H1 (cell line): ENCODE measurements around the gene ELP6. TPM values are rescaled to one million over a fixed set of nuclear protein-coding genes. Genes with fewer than 3 reads are reported as not detected.

ENCODE experiments used
- CTCF ChIA-PET: fragments of 300-600 bp; sonication (Branson Sonifier 250); formaldehyde crosslinking; loops from one replicate; lab custom pipeline; 2021; ENCODE audit not compliant: partially characterized antibody; lab: Charles Lee
- POLR2A ChIA-PET: fragments of 300-600 bp; sonication (Branson Sonifier 250); formaldehyde crosslinking; loops from one replicate; lab custom pipeline; 2021; ENCODE audit warnings: inconsistent platforms; ENCODE audit not compliant: partially characterized antibody; lab: Charles Lee
- DNase-seq, 2 experiments: peaks; one replicate each; pipeline versions ENCODE4 v3.0.0 to v3.0.0-alpha.2; 2010 to 2022; ENCODE audit warnings: low spot score in 2 of 2, low read depth in 1 of 2, mixed read lengths in 1 of 2
- FAIRE-seq: peaks from 2 replicates; lab custom pipeline; 2011; peaks lifted over from hg19 to GRCh38; lab: Jason Lieb, UNC
- H2AFZ ChIP-seq: 2 replicates; pipeline ENCODE4 v1.8.1; 2012; ENCODE audit warnings: low read length, inconsistent platforms
- H2AK5ac ChIP-seq: 2 replicates; pipeline ENCODE4 v1.6.1; 2013; ENCODE audit warnings: low read depth, low read length
- H2BK120ac ChIP-seq: replicated peaks from 2 replicates; pipeline ENCODE3; 2013; ENCODE audit warnings: low read depth, low read length, inconsistent platforms
- H2BK12ac ChIP-seq: 2 replicates; pipeline ENCODE4 v1.6.1; 2013; ENCODE audit warnings: low read depth, low read length
- H2BK15ac ChIP-seq: 2 replicates; pipeline ENCODE4 v1.6.1; 2013; ENCODE audit warnings: low read length
- H2BK20ac ChIP-seq: 2 replicates; pipeline ENCODE4 v1.6.1; 2013; ENCODE audit warnings: low read length
- H2BK5ac ChIP-seq: 2 replicates; pipeline ENCODE4 v1.6.1; 2013; ENCODE audit warnings: low read depth, low read length
- H3K14ac ChIP-seq: 2 replicates; pipeline ENCODE4 v1.6.1; 2013; ENCODE audit warnings: inconsistent platforms; ENCODE audit not compliant: insufficient read length
- H3K18ac ChIP-seq: 2 replicates; pipeline ENCODE4 v1.6.1; 2013; ENCODE audit warnings: low read length; ENCODE audit errors: extremely low read depth
- H3K23ac ChIP-seq: 2 replicates; pipeline ENCODE4 v1.6.1; 2013; ENCODE audit warnings: inconsistent platforms; ENCODE audit not compliant: insufficient read length
- H3K23me2 ChIP-seq: 2 replicates; pipeline ENCODE4 v1.6.1; 2013; ENCODE audit warnings: low read depth, low read length
- H3K27ac ChIP-seq: 2 replicates; pipeline ENCODE4 v1.6.1; 2011; ENCODE audit warnings: low read depth, low read length, inconsistent platforms
- H3K27me3 ChIP-seq, 4 experiments: replicated peaks in 1 of 4; 1 replicate in 1 of 4; 2 replicates in 3 of 4; pipeline versions ENCODE4 v1.6.1 to v1.8.1; 2011 to 2013; ENCODE audit warnings: low read length in 3 of 4, mild to moderate bottlenecking in 3 of 4, inconsistent platforms in 2 of 4, mixed read lengths in 2 of 4, moderate library complexity in 1 of 4; ENCODE audit not compliant: control insufficient read depth in 3 of 4, insufficient read depth in 3 of 4; ENCODE audit errors: extremely low read depth in 1 of 4
- H3K36me3 ChIP-seq, 4 experiments: 2 replicates each; pipeline versions ENCODE4 v1.6.1 to v1.8.1; 2011 to 2013; ENCODE audit warnings: mild to moderate bottlenecking in 4 of 4, low read length in 3 of 4, moderate library complexity in 2 of 4, control low read depth in 1 of 4, inconsistent platforms in 1 of 4; ENCODE audit not compliant: insufficient read depth in 4 of 4, control insufficient read depth in 2 of 4
- H3K4ac ChIP-seq: replicated peaks from 2 replicates; pipeline ENCODE3; 2013; ENCODE audit warnings: low read length, low read depth, mixed read lengths, inconsistent platforms; ENCODE audit not compliant: insufficient read length
- H3K4me1 ChIP-seq, 4 experiments: replicated peaks in 1 of 4; 1 replicate in 1 of 4; 2 replicates in 3 of 4; pipeline versions ENCODE4 v1.6.1 to v1.8.1; 2011 to 2013; ENCODE audit warnings: low read length in 3 of 4, inconsistent platforms in 2 of 4, mixed read lengths in 1 of 4; ENCODE audit not compliant: insufficient read depth in 4 of 4, control insufficient read depth in 3 of 4
- H3K4me2 ChIP-seq, 2 experiments: 2 replicates each; pipeline versions ENCODE4 v1.6.1 to v1.8.1; 2011 to 2013; ENCODE audit warnings: low read depth in 2 of 2, low read length in 2 of 2, control low read depth in 1 of 2, inconsistent platforms in 1 of 2, mild to moderate bottlenecking in 1 of 2; ENCODE audit not compliant: insufficient read depth in 1 of 2
- H3K4me3 ChIP-seq, 4 experiments: fragments of 200-600, 300-600 bp in 1 of 4; sonication (generic), shearing (Covaris generic), sonication (Bioruptor Twin) in 1 of 4; 2 replicates each; pipeline versions ENCODE4 v1.5.1 to v1.8.1; 2011 to 2016; ENCODE audit warnings: low read length in 4 of 4, low read depth in 3 of 4, control low read depth in 2 of 4, inconsistent platforms in 2 of 4, mild to moderate bottlenecking in 2 of 4, mixed read lengths in 1 of 4, moderate library complexity in 1 of 4; ENCODE audit not compliant: insufficient read depth in 2 of 4; ENCODE audit errors: extremely low read depth in 1 of 4
- H3K56ac ChIP-seq: replicated peaks from 2 replicates; pipeline ENCODE3; 2013; ENCODE audit warnings: low read depth, mild to moderate bottlenecking, mixed read lengths, low read length, inconsistent platforms; ENCODE audit not compliant: insufficient read length
- H3K79me1 ChIP-seq: 2 replicates; pipeline ENCODE4 v1.6.1; 2013; ENCODE audit warnings: low read depth, low read length, control low read depth
- H3K79me2 ChIP-seq, 2 experiments: 2 replicates each; pipeline versions ENCODE4 v1.6.1 to v1.8.1; 2012 to 2013; ENCODE audit warnings: low read length in 2 of 2, mild to moderate bottlenecking in 2 of 2, inconsistent platforms in 1 of 2; ENCODE audit not compliant: insufficient read depth in 2 of 2, control insufficient read depth in 1 of 2
- H3K9ac ChIP-seq, 4 experiments: replicated peaks in 1 of 4; 1 replicate in 1 of 4; 2 replicates in 3 of 4; pipeline versions ENCODE4 v1.6.1 to v1.8.1; 2011 to 2013; ENCODE audit warnings: low read depth in 3 of 4, low read length in 3 of 4, control low read depth in 2 of 4, mild to moderate bottlenecking in 2 of 4, moderate library complexity in 2 of 4, inconsistent platforms in 1 of 4; ENCODE audit errors: extremely low read depth in 1 of 4
- H3K9me3 ChIP-seq, 2 experiments: 2 replicates each; pipeline versions ENCODE4 v1.6.1 to v1.8.1; 2012 to 2013; ENCODE audit warnings: mild to moderate bottlenecking in 2 of 2, moderate library complexity in 2 of 2, control low read depth in 1 of 2, inconsistent platforms in 1 of 2, low read depth in 1 of 2, low read length in 1 of 2, mixed read lengths in 1 of 2; ENCODE audit not compliant: insufficient read depth in 2 of 2
- H4K20me1 ChIP-seq, 2 experiments: replicated peaks in 1 of 2; 2 replicates each; pipeline versions ENCODE3 to v1.8.1; 2011 to 2013; ENCODE audit warnings: inconsistent platforms in 2 of 2, low read length in 2 of 2, mild to moderate bottlenecking in 1 of 2; ENCODE audit not compliant: insufficient read depth in 2 of 2, control insufficient read depth in 1 of 2
- H4K5ac ChIP-seq: 2 replicates; pipeline ENCODE4 v1.6.1; 2013; ENCODE audit warnings: low read length, low read depth, mixed read lengths, inconsistent platforms; ENCODE audit not compliant: insufficient read length
- H4K8ac ChIP-seq: 2 replicates; pipeline ENCODE4 v1.8.0; 2013; ENCODE audit warnings: mild to moderate bottlenecking, moderate library complexity, low read length, inconsistent platforms; ENCODE audit not compliant: insufficient read depth; ENCODE audit errors: extremely low read depth
- H4K91ac ChIP-seq: replicated peaks from 2 replicates; pipeline ENCODE3; 2013; ENCODE audit warnings: low read length, mixed read lengths, inconsistent platforms; ENCODE audit not compliant: insufficient read length
- BCL11A ChIP-seq, 2 experiments: IDR thresholded peaks; one replicate each; pipeline ENCODE4 v1.6.1; 2011; ENCODE audit warnings: low read depth in 2 of 2, low read length in 2 of 2, mild to moderate bottlenecking in 2 of 2
- BRCA1 ChIP-seq: IDR thresholded peaks from 2 replicates; pipeline ENCODE4 v1.6.1; 2012; ENCODE audit warnings: low read depth, low read length, improper control_type of control experiment
- CHD1 ChIP-seq: IDR thresholded peaks from 2 replicates; pipeline ENCODE4 v1.6.1; 2012; ENCODE audit warnings: low read depth, low read length, improper control_type of control experiment
- EZH2 ChIP-seq: fragments of 200-600 bp; sonication (generic); IDR thresholded peaks from 2 replicates; pipeline ENCODE4 v1.7.1; 2012; ENCODE audit warnings: low read depth, mild to moderate bottlenecking, moderate library complexity, low read length, inconsistent platforms; ENCODE audit not compliant: severe bottlenecking
- KDM5A ChIP-seq: fragments of 200-600 bp; IDR thresholded peaks from 2 replicates; pipeline ENCODE4 v1.7.1; 2012; ENCODE audit warnings: mild to moderate bottlenecking, low read length, inconsistent platforms, mixed read lengths
- RNF2 ChIP-seq: fragments of 200-900, 300-1000 bp; sonication (generic); IDR thresholded peaks from 2 replicates; pipeline ENCODE4 v1.7.1; 2016; ENCODE audit warnings: borderline replicate concordance, low read depth, mild to moderate bottlenecking, antibody characterized with exemption, low read length; ENCODE audit not compliant: poor library complexity, severe bottlenecking; ENCODE audit errors: missing control alignments
- RXRA ChIP-seq: IDR thresholded peaks from 2 replicates; pipeline ENCODE4 v1.6.1; 2011; ENCODE audit warnings: low read depth, mild to moderate bottlenecking, low read length, moderate library complexity; ENCODE audit not compliant: insufficient read depth
- SP2 ChIP-seq: IDR thresholded peaks from 2 replicates; pipeline ENCODE4 v1.6.1; 2012; ENCODE audit warnings: mild to moderate bottlenecking, low read length, inconsistent platforms
- WGBS, 2 experiments: shearing (Covaris generic) in 1 of 2; methylation state at CpG; one replicate each; pipeline versions ENCODE4 v1.1.6 to v1.1.7; 2013 to 2015; ENCODE audit warnings: low lambda C conversion rate in 2 of 2, mixed read lengths in 2 of 2, inconsistent platforms in 1 of 2, low coverage in 1 of 2, missing lambda C conversion rate in 1 of 2; ENCODE audit not compliant: insufficient replicate concordance in 2 of 2, insufficient coverage in 1 of 2, insufficient read length in 1 of 2; ENCODE audit errors: extremely low coverage in 1 of 2, missing lambda C conversion rate in 1 of 2; 5-methylcytosine and 5-hydroxymethylcytosine counted together
- polyA plus RNA-seq, 7 experiments: library from polyadenylated mRNA; depleted of rRNA in 3 of 7; stranded (reverse) in 5 of 7; unstranded in 2 of 7; fragments of >200 nt in 5 of 7; fragments of 200-250 nt in 2 of 7; gene quantifications; 1 replicate in 5 of 7; 2 replicates in 1 of 7; 4 replicates in 1 of 7; pipeline versions ENCODE4 v1.2.1 to v1.2.3, GENCODE V29; 2011 to 2013; ENCODE audit warnings: missing spikeins in 2 of 7, mixed read lengths in 2 of 7
- total RNA-seq: library from RNA; stranded (reverse); fragmentation: NEBNext Ultra II Directional; extraction: Animal tissue kit (Norgen Biotek cat#: 25700); gene quantifications from 2 replicates; pipeline ENCODE4 v1.2.1, GENCODE V29; 2021

ELP6 gene
- total and polyA plus RNA-seq, 2 of the 8 experiments (the other 6 are each of a cell fraction or from before 2014, with no cell fraction given): 51.1 to 78.7 TPM

DNA sequence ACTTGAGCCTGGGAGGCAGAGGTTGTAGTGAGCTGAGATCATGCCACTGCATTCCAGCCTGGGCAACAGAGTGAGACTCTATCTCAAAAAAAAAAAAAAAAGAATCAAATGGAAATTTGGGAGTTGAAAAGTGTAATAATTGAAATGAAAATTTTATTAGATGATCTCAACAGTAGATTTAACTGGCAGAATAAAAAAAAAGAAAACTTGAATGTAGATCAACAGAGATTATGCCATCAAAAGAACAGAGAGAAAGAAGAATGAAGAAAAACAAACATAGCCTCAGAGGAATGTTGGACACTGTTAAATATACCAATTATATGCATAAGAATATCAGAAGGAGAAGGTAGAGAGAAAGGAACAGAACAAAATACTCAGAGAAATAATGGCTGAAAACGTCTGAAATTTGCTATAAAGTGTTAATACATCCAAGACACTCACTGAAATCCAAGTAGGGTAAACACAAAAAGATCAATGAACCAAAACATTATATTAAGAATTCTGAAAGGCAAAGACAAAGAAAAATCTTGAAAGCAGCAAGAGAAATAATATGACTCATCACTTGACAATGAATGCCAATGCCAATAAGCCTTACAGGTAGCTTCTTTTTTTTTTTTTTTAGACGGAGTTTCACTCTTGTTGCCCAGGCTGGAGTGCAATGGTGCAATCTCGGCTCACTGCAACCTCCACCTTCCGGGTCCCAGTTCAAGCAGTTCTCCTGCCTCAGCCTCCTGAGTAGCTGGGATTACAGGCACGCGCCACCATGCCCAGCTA is 14.6 kb upstream of the ELP6 start:
- Histone ChIP-seq H4K5ac (no peak overlapping the region), H3K79me1 (no peaks in the 10 kb centered on the region), H3K79me2 (no peaks in the 10 kb centered on the region), H2BK5ac (no peak overlapping the region), H3K27ac (no peak overlapping the region), H3K18ac (no peak overlapping the region), H2BK15ac (no peak overlapping the region), H3K14ac (no peak overlapping the region), H3K36me3 (no peaks in the 10 kb centered on the region), H3K9me3 (no peaks in the 10 kb centered on the region), H4K8ac (no peak overlapping the region), H2BK120ac (no peak overlapping the region), H3K4me1 (no peaks in the 10 kb centered on the region), H4K20me1 (no peaks in the 10 kb centered on the region), H2AK5ac (no peak overlapping the region), H3K4me3 (no peak overlapping the region), H2BK20ac (no peak overlapping the region), H3K9ac (no peak overlapping the region), H3K27me3 (peaks cover 0 to 4% (median 3%) of the 10 kb centered on the region in 4 experiments; a peak in 5 of 7 replicates), H3K23ac (no peak overlapping the region), H3K4me2 (no peak overlapping the region), H3K56ac (no peak overlapping the region), H3K23me2 (no peaks in the 10 kb centered on the region), H4K91ac (no peak overlapping the region), H2BK12ac (no peak overlapping the region), H2AFZ (no peak overlapping the region), H3K4ac (no peak overlapping the region)
- no peak for TF ChIP-seq BRCA1
- TF ChIP-seq EZH2: no peak
- TF ChIP-seq CHD1: no peak
- no peak for TF ChIP-seq SP2
- TF ChIP-seq RXRA: no peak
- no peak for TF ChIP-seq BCL11A (IDR thresholded peaks at IDR 0.05; ENCODE audit: low read depth in 2 of 2, low read length in 2 of 2)
- TF ChIP-seq RNF2: no peak
- TF ChIP-seq KDM5A: no peak
- 94% methylated on average over 4 of the region's 6 CpGs; no CpG with 5 or more reads in 1 of the 2 experiments for WGBS, 2 experiments
- no peak for FAIRE-seq
- ChIA-PET POLR2A (no interaction called here), CTCF (interaction anchor here (1.1 kb wide), 1 partner anchor 103 kb away, joined by 3 read pairs; no protein-coding TSS in a partner anchor)
- DNase-seq: no peak
